Fibroblast of lung (primary cell): ENCODE measurements around the gene KRABD2.

Source experiments
- DNase-seq, 2 donors: peaks; one replicate each; pipeline versions ENCODE4 v3.0.0 to v3.0.0-alpha.2; 2010; ENCODE audit warnings: low read depth in 2 of 2
- H2AFZ ChIP-seq: 2 replicates; pipeline ENCODE4 v1.5.1; 2012; ENCODE audit warnings: low read length, control low read depth, inconsistent platforms
- H3K27ac ChIP-seq: 2 replicates; pipeline ENCODE4 v1.5.1; 2011; ENCODE audit warnings: low read length, control low read depth; ENCODE audit not compliant: insufficient read depth
- H3K27me3 ChIP-seq: 2 replicates; pipeline ENCODE4 v1.5.1; 2011; ENCODE audit warnings: mild to moderate bottlenecking, low read length; ENCODE audit not compliant: control insufficient read depth, insufficient read depth
- H3K36me3 ChIP-seq: 2 replicates; pipeline ENCODE4 v1.5.1; 2011; ENCODE audit warnings: low read length; ENCODE audit not compliant: control insufficient read depth, insufficient read depth
- H3K4me1 ChIP-seq: 2 replicates; pipeline ENCODE4 v1.5.1; 2011; ENCODE audit warnings: low read length; ENCODE audit not compliant: control insufficient read depth, insufficient read depth; ENCODE audit errors: extremely low read depth
- H3K4me2 ChIP-seq: 2 replicates; pipeline ENCODE4 v1.5.1; 2011; ENCODE audit warnings: low read length, control low read depth; ENCODE audit not compliant: insufficient read depth; ENCODE audit errors: extremely low read depth
- H3K4me3 ChIP-seq, 4 experiments: fragments of 200-600 bp in 1 of 4; sonication (generic) in 1 of 4; replicated peaks in 1 of 4; 2 replicates each; pipeline ENCODE4 v1.5.1; 2011 to 2016; ENCODE audit warnings: low read length in 4 of 4, low read depth in 3 of 4, mild to moderate bottlenecking in 3 of 4, control low read depth in 2 of 4, inconsistent platforms in 1 of 4, mixed read lengths in 1 of 4; ENCODE audit not compliant: insufficient read depth in 1 of 4; ENCODE audit errors: control extremely low read depth in 1 of 4
- H3K79me2 ChIP-seq: 2 replicates; pipeline ENCODE4 v1.5.1; 2012; ENCODE audit warnings: mild to moderate bottlenecking, low read length, inconsistent platforms; ENCODE audit not compliant: control insufficient read depth, insufficient read depth
- H3K9ac ChIP-seq: 2 replicates; pipeline ENCODE4 v1.5.1; 2011; ENCODE audit warnings: mild to moderate bottlenecking, low read length, control low read depth; ENCODE audit not compliant: insufficient read depth
- H3K9me3 ChIP-seq: 2 replicates; pipeline ENCODE4 v1.5.1; 2012; ENCODE audit warnings: low read depth, low read length; ENCODE audit not compliant: control insufficient read depth, insufficient read depth
- H4K20me1 ChIP-seq: 2 replicates; pipeline ENCODE4 v1.5.1; 2011; ENCODE audit warnings: low read length; ENCODE audit not compliant: control insufficient read depth, insufficient read depth; ENCODE audit errors: extremely low read depth
- CTCF ChIP-seq, 2 donors: IDR thresholded peaks in 1 of 2; conservative IDR thresholded peaks in 1 of 2; 1 replicate in 1 of 2; 2 replicates in 1 of 2; pipeline ENCODE4 v1.5.1; 2011 to 2012; ENCODE audit warnings: low read length in 2 of 2, control low read depth in 1 of 2, inconsistent platforms in 1 of 2, low read depth in 1 of 2, mild to moderate bottlenecking in 1 of 2
- EZH2 ChIP-seq: IDR thresholded peaks from 2 replicates; pipeline ENCODE4 v1.5.1; 2012; ENCODE audit warnings: low read length, control low read depth, mild to moderate bottlenecking; ENCODE audit errors: missing control alignments

Gene KRABD2

GRCh38 chr17:8345951-8346665, 30.4 kb downstream of the KRABD2 start:
- no peaks in the 10 kb centered on the region for H4K20me1 ChIP-seq
- no peak overlapping the region for H3K9ac ChIP-seq
- H3K36me3 ChIP-seq: no peaks in the 10 kb centered on the region
- no peak overlapping the region for H3K27ac ChIP-seq
- peaks cover 7% of the 10 kb centered on the region for H3K27me3 ChIP-seq
- no peaks in the 10 kb centered on the region for H3K4me1 ChIP-seq
- no peaks in the 10 kb centered on the region for H3K9me3 ChIP-seq
- TF ChIP-seq CTCF (conservative IDR thresholded peaks at IDR 0.05 in 1 of 2, IDR thresholded peaks at IDR 0.05 in 1 of 2; ENCODE audit: low read depth in 1 of 2, low read length in 2 of 2) (no peak), EZH2 (no peak)
- no peak overlapping the region for H2AFZ ChIP-seq
- no peak overlapping the region for H3K4me3 ChIP-seq
- no peak for DNase-seq
- H3K79me2 ChIP-seq: no peaks in the 10 kb centered on the region
- no peak overlapping the region for H3K4me2 ChIP-seq

GRCh38 chr17:8345052-8345690, 31.3 kb downstream of the KRABD2 start:
- H3K4me1 ChIP-seq: no peaks in the 10 kb centered on the region
- H3K36me3 ChIP-seq: no peaks in the 10 kb centered on the region
- H3K4me3 ChIP-seq: no peak overlapping the region
- no peaks in the 10 kb centered on the region for H3K79me2 ChIP-seq
- no peak for DNase-seq
- no peak overlapping the region for H3K9ac ChIP-seq
- peaks cover 7% of the 10 kb centered on the region for H3K27me3 ChIP-seq
- no peaks in the 10 kb centered on the region for H4K20me1 ChIP-seq
- no peaks in the 10 kb centered on the region for H3K9me3 ChIP-seq
- no peak overlapping the region for H3K4me2 ChIP-seq
- no peak overlapping the region for H3K27ac ChIP-seq
- H2AFZ ChIP-seq: no peak overlapping the region
- TF ChIP-seq CTCF (conservative IDR thresholded peaks at IDR 0.05 in 1 of 2, IDR thresholded peaks at IDR 0.05 in 1 of 2; ENCODE audit: low read depth in 1 of 2, low read length in 2 of 2) (no peak), EZH2 (no peak)

GRCh38 chr17:8341456-8341855, 35.0 kb downstream of the KRABD2 start:
- no peaks in the 10 kb centered on the region for H3K79me2 ChIP-seq
- no peak overlapping the region for H2AFZ ChIP-seq
- H3K9me3 ChIP-seq: no peaks in the 10 kb centered on the region
- H4K20me1 ChIP-seq: no peaks in the 10 kb centered on the region
- no peaks in the 10 kb centered on the region for H3K4me1 ChIP-seq
- DNase-seq: no peak
- peaks cover 16% of the 10 kb centered on the region for H3K27me3 ChIP-seq
- H3K4me3 ChIP-seq: no peak overlapping the region
- no peak for TF ChIP-seq CTCF (conservative IDR thresholded peaks at IDR 0.05 in 1 of 2, IDR thresholded peaks at IDR 0.05 in 1 of 2; ENCODE audit: low read depth in 1 of 2, low read length in 2 of 2)
- no peak for TF ChIP-seq EZH2
- H3K4me2 ChIP-seq: no peak overlapping the region
- H3K9ac ChIP-seq: no peak overlapping the region
- H3K27ac ChIP-seq: no peak overlapping the region
- H3K36me3 ChIP-seq: no peaks in the 10 kb centered on the region
